IPS-11a (cell line): ENCODE measurements around the gene SPACA9.
A peak's percentile ranks its signal among the peaks of the same experiment; 100 is the strongest.

Source experiments
- H3K4me3 ChIP-seq: one replicate; pipeline ENCODE4 v1.5.1; 2013; ENCODE audit warnings: low read depth, low read length, control low read depth

Gene SPACA9

GRCh38 chr9:132862533-132862932 is 16.2 kb upstream of the SPACA9 start:
- no peak overlapping the region for H3K4me3 ChIP-seq

GRCh38 chr9:132863096-132863495 is 15.6 kb upstream of the SPACA9 start:
- no peak overlapping the region for H3K4me3 ChIP-seq

GRCh38 chr9:132864277-132864676 is 14.4 kb upstream of the SPACA9 start:
- no peak overlapping the region for H3K4me3 ChIP-seq

- no peak overlapping the region for H3K4me3 ChIP-seq
Measured at GRCh38 chr9:132864691-132865090, 14.0 kb upstream of the SPACA9 start.

- H3K4me3 ChIP-seq, result no peak overlapping the region
Measured at GRCh38 chr9:132866898-132867297, 11.8 kb upstream of the SPACA9 start.

GRCh38 chr9:132869266-132869665 is 9.4 kb upstream of the SPACA9 start:
- H3K4me3 ChIP-seq, result no peak overlapping the region

GRCh38 chr9:132873403-132873802 is 5.3 kb upstream of the SPACA9 start:
- no peak overlapping the region for H3K4me3 ChIP-seq

- H3K4me3 ChIP-seq, result no peak overlapping the region
Measured at GRCh38 chr9:132875159-132875558, 3.5 kb upstream of the SPACA9 start.

- H3K4me3 ChIP-seq, result no peak overlapping the region
Measured at GRCh38 chr9:132876849-132877248, 1.8 kb upstream of the SPACA9 start.

GRCh38 chr9:132877458-132877823 is 1.3 kb upstream of the SPACA9 start:
- H3K4me3 ChIP-seq, result peak overlapping the region; percentile 88

- peak within 1 kb of the TSS; percentile 88 for H3K4me3 ChIP-seq
Measured at GRCh38 chr9:132877824-132878694, 639 bp upstream of the SPACA9 start, which contains the start of gene AK8. TSS of gene AK8 (minus strand) at chr9:132878284. CDS start at chr9:132878255, 29 bp downstream.

GRCh38 chr9:132879457-132880323 is 992 bp downstream of the SPACA9 start:
- no peak overlapping the region for H3K4me3 ChIP-seq

- no peak overlapping the region for H3K4me3 ChIP-seq
Measured at GRCh38 chr9:132880324-132880661, 1.6 kb downstream of the SPACA9 start.

- H3K4me3 ChIP-seq, result no peak overlapping the region
Measured at GRCh38 chr9:132881826-132882225, 3.1 kb downstream of the SPACA9 start.

GRCh38 chr9:132882616-132883015 is 3.9 kb downstream of the SPACA9 start:
- no peak overlapping the region for H3K4me3 ChIP-seq

GRCh38 chr9:132883349-132884294 is 4.9 kb downstream of the SPACA9 start:
- H3K4me3 ChIP-seq, result no peak overlapping the region

- H3K4me3 ChIP-seq, result no peak overlapping the region
Measured at GRCh38 chr9:132885720-132886333, 7.1 kb downstream of the SPACA9 start.

- H3K4me3 ChIP-seq, result no peak overlapping the region
Measured at GRCh38 chr9:132886334-132886725, 7.6 kb downstream of the SPACA9 start.

- H3K4me3 ChIP-seq, result no peak overlapping the region
Measured at GRCh38 chr9:132887181-132888120, 8.8 kb downstream of the SPACA9 start.
